HS-5 (cell line): ENCODE measurements around the gene MYO9B.
"Not testable (repeated sequence)": the region's sequence is repeated elsewhere in the genome, so short reads cannot be mapped to it uniquely, and the experiment has no call there.

Experiments
- DNase-seq: peaks from one replicate; pipeline ENCODE4 v3.0.0-alpha.2; 2012; ENCODE audit warnings: low read depth

The MYO9B gene

DNA sequence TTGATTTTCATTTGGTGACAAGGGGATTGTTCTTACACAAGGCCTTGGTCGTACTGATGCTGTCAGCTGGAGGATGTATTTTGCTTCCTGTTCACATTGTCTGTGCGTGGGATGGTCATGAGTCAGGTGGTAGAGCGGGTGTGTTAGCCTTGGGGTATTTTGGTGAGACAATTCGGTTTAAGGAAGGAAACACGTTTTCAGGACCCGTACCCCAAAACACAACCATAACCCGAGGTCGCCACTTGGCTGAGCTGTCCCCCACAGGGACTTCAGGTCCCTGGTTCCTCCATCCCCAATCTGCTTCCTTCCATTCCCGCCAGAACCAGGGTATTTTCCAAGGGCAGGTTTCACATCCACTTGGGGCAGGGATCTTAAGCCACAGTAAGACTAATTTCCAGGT is 15.0 kb downstream of the MYO9B start:
- no peak for DNase-seq

DNA sequence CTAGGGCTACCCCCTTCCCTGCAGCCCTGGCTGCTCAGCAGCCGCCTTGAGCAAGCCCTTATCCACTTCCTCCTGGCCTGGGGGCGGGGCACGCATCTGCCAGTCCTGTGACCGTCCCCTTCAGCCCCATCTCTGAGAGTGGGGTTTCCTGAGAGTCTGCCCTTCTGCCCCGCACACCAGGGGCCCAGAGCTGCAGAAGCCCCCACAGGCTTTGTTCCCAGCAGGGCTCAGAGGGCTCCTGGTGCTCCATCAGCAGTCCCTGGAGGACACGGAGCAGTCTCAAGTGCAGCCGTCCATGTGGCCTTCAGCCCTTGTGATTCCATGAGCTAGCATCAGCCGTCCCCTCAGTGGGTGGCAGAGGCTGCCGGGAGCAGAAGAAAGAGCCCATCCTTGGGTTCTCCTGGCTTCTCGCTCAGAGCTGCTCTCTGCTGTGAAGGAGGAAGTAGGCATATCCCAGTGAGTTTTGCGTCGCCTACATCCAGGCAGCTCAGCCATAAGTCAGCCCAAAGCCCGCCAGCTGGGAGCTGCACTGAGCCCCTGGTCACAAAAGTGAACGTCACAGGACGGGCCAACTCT is 16.3 kb downstream of the MYO9B start:
- DNase-seq: no peak

DNA sequence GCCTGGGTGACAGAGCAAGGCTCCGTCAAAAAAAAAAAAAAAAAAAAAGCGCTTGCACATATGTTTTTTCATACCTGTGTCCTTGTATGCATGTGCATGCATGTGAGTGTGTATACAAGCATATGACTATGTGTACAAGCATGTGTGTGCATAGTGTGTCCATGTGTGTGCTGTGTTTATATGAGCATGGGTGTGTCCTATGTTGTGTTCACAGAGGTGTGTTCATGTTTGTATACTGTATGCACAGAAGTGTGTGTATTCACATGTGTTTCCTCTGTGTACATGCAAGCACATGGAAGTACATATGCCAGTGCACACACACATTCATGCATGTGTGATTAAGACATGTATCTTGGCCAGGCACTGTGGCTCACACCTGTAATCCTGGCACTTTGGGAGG is 17.1 kb downstream of the MYO9B start:
- DNase-seq: no peak

DNA sequence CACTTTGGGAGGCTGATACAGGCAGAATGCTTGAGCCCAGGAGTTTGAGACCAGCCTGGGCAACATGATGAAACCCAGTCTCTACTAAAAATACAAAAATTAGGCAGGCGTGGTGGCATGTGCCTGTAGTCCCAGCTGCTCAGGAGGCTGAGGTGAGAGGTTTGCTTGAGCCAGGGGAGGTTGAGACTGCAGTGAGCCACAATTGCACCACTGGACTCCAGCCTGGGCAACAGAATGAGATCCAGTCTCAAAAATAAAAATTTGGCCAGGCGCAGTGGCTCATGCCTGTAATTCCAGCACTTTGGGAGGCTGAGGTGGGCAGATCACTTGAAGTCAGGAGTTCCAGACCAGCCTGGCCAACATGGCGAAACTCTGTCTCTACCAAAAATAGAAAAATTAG is 19.1 kb downstream of the MYO9B start:
- not testable (repeated sequence) for DNase-seq

DNA sequence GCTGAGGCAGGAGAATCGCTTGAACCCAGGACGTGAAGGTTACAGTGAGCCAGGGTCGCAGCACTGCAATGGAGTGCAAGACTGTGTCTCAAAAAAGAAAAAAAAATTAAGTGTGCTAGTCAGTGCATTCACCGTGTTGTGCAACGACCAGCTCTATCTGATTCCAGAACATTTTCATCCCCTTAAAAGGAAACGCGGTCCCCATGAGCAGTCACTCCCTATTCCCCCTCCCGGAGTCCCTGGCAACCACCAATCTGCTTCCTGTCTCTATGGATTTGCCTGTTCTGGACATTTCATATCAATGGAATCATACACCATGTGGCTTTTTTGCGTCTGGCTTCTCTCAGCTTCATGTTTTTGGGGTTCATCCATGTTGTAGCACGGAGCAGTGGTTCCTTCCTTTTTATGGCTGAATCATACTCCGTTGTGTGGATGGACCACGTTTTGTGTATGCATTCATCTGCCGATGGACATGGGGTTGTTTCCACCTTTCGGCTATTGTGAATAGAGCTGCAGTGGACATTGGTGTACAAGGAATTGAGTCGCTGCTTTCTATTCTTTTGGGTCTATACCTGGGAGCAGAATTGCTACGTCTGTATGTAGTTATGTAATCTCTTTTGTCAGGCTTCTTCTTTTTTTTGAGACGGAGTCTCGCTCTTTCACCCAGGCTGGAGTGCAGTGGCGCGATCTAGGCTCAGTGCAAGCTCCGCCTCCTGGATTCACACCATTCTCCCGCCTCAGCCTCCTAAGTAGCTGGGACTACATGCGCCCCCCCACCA is 19.8 kb downstream of the MYO9B start:
- DNase-seq: no peak

DNA sequence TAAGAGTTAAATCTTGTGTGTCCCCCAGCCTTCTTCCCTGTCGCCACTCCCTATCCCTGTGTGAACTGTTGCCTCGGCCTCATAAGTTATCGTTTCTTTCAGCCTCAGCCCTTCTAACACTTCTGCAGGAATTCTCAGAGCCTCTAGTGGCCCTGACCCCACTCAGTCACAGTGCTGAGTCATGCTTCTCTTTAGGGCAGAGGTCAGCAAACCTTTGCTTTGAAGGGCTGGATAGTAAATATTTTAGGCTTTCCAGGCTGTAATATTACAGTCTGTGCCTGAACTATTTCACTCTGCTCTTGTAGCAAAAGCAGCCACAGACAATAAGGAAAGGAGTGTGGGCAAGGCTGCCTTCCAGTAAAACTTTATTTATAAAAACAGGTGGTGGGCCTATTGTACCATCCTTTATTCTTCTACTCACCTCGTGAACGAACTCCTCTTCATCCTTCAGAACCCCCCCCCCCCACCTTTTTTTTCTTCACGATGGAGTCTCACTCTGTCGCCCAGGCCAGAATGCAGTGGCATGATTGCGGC is 22.1 kb downstream of the MYO9B start:
- no peak for DNase-seq

DNA sequence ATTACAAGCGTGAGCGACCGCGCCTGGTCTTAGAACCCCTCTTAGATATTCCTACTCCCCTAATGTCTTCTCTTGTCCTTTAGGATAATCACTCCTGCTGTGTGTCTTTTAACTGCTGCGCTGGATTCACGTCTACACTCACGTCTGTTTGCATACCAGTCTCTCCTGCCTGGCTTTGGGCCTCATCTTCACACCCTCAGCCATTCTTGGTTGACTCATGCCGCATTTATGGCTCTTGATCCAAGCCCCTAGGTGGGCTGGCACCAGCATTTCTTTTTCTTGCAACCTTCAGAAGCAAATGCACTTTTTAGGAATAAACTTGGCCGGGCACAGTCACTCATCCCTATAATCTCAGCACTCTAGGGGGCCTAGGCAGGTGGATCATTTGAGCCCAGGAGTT is 22.7 kb downstream of the MYO9B start:
- DNase-seq: no peak

DNA sequence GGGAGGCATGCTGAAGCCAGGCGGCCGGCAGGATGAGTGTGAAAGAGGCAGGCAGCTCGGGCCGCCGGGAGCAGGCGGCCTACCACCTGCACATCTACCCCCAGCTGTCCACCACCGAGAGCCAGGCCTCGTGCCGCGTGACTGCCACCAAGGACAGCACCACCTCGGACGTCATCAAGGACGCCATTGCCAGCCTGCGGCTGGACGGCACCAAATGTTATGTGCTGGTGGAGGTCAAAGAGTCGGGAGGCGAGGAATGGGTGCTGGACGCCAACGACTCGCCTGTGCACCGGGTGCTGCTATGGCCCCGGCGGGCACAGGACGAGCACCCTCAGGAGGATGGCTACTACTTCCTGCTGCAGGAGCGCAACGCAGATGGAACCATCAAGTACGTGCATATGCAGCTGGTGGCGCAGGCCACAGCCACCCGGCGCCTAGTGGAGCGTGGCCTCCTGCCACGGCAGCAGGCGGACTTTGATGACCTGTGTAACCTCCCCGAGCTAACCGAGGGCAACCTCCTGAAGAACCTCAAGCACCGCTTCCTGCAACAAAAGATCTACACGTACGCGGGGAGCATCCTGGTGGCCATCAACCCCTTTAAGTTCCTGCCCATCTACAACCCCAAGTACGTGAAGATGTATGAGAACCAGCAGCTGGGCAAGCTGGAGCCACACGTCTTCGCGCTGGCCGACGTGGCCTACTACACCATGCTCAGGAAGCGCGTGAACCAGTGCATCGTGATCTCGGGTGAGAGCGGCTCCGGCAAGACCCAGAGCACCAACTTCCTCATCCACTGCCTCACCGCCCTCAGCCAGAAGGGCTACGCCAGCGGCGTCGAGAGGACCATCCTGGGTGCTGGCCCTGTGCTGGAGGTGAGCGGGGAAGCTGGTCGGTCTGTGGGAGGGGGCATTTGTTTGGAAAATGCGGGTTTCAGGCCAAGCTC is 26.4 kb downstream of the MYO9B start:
- no peak for DNase-seq

DNA sequence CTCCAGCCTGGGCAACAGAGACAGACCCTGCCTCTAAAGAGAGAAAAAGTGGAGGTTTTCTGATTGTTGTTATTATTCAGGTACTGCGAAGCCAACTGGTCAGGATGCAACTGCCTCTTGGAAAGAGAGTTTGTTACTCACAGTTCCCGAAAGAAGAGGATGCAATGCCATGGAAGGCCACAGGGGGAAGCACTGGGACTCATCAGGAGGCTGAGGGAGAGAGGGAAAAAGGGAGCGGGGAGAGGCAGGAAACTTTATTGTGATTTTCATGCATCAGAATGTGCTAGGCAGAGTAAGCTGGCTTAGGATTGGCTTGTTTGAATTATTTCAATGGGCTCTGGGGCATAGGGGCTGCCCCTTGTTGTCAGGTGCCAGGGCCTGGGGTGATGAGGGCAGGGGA is 27.6 kb downstream of the MYO9B start:
- DNase-seq: no peak

DNA sequence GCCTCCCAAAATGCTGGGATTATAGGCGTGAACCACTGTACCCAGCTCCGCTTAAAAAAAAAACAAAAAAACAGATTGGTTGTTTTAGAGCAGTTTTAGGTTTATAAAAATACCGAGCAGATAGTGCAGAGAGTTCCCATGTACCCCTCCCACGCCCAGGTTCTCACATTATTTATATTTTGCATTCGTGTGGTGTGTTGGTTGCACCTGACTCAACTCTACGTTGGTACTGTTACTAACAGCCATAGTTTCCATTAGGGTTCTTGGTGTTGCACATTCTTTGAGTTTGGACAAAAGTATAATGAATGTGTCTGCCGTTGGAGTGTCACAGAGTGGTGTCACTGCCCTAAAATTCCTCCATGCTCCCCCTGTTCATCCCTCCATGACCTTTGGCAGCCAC is 29.1 kb downstream of the MYO9B start:
- no peak for DNase-seq

DNA sequence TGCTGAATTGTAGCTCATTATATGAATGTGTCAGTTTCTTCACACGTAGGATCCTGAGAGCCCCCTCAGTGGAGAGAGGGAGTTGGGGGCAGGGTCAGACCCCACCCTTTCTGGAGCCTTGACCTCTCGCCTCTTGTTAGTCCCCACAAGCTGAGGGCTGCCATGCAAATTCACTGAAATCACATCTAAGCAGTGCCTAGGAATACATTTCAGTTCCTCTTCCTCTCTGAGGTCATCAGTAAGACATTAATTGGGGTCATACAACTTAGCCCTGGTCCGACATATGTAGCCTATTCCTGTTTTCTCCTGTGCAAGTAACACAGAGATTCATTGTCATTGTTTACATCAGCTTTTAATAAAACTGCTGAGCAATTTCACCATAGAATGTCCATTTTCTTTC is 30.0 kb downstream of the MYO9B start:
- no peak for DNase-seq

DNA sequence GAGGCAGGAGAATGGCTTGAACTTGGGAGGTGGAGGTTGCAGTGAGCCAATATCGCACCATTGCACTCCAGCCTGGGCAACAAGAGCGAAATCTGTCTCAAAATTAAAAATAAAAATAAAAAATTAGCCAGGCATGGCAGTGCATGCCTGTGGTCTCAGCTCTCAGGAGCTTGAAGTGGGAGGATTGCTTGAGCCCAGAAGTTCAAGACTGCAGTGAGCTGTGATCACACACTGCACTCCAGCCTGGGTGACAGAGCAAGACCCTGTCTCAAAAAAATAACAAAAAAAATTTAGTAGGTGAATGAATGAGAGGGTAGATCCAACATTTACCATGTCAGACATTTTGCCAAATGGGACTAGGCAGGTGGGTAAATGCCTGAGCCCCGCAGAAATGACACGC is 31.4 kb downstream of the MYO9B start:
- not testable (repeated sequence) for DNase-seq

DNA sequence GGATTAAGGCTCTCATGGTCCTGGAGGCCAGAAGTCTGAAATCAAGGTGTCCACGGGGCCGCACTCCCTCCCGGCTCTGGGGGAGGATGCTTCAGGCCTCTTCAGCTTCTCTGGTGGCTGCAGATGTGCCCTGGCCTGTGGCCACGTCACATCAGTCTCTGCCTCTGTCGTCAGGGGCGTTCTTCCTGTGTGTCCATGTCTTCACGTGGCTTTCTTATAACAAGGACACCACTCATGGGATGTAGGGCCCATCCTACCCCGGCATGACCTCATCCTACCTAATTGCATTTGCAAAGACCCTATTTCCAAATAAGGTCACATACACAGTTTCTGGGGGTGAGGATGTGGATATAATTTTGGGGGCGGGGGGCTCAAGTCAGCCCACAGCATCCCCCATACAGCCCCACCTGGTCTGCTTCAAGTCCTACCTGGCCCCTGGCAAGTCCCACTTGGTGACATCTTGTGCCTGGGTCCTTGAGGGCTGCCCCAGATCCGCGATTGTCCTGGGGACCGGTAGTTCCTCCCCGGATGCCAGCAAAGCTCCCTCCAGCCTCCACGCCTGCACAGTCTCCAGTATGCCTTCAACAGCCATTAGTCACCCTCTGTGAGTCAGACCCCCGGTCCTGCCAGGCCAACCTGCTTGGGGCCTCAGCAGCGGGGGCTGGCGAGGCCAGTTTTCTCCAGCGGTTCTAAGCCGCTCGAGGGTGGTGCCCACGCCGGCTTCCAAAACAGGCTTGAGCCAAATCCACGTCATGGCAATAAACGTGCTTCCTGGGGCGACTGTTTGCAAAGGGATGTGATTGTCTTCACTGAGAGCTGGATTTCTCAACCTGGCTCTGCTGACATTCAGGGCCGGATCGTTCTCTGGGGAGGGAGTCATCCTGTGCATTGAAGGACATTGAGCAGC is 32.2 kb downstream of the MYO9B start:
- peak; percentile 84 for DNase-seq

DNA sequence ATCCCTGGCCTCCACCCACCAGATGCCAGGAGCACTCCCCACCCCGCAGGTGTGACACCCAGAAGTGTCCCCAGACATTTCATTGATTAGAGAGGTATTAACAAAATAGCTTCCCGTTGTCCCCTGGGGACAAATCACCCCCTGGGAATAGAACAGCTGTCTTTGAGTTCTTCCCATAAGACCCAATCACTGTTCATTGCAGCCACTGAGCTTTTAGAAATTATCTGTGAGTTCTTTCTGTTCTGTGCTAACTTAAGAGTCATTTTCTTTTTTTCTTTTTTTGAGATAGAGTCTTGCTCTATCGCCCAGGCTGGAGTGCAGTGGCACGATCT is 32.8 kb downstream of the MYO9B start:
- no peak for DNase-seq

DNA sequence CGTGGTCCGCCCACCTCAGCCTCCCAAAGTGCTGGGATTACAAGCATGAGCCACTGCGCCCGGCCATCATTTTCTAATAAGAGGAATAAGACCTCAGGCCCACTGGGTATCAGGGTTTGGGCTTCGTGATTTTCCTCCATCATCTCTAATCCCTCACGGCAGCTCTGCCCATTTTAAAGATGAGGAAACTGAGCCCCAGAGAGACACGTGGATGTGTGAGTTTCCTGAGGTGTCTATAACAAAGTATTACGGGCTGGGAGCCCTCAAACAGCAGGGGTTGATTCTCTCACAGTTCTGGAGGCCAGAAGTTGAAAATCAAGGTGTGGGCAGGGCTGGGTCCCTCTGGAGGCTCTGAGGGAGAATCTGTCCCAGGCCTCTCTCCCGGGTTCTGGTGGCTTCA is 33.7 kb downstream of the MYO9B start:
- DNase-seq: no peak

DNA sequence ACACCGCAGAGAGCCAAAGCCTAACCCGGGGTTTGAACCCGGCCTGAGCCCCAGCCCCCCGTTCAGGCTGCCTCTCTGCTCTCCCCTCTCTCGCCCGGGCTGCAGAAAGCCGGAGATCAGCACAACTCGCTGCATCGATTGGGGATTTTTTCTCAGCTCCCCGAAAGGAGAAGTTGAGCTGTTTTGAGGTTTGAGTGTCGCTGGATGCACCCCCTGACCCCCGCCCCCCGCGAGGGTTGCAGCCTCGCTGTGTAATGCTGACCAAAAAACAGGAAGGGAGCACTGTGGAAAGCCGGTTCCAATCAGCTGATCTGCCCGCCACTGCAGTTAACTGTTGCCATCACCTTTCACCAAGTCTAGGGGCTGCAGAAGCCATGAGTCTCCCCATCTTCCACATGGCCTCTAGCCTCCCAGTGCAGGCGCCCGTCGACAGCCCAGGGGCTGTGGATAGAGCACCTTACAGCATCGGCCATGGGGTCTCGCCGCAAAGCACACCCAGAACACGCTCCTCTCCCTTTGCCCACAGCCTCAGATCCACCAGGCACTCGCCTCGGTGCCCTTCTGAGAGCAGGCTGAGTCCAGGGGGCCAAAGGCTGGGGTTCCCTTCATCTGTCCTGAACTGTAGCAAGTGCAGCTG is 34.5 kb downstream of the MYO9B start:
- DNase-seq: no peak

DNA sequence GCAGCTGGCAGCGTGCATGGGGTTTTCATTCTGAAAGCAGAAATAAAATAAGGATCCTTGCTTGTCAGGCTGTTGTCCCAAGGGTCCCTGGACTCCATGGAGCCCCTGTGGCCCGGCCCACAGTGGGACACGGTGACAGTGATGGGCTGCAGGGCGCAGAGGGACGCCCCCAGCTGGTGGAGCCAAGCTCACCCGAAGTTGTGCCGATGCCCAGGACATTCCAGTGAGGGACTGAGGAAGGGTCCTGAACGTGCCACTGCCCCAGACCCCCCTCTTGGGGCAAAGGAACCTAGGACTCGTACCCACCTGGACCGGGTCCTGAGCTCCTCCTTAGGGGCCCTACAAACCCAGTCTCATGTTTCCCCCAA is 35.0 kb downstream of the MYO9B start:
- no peak for DNase-seq

DNA sequence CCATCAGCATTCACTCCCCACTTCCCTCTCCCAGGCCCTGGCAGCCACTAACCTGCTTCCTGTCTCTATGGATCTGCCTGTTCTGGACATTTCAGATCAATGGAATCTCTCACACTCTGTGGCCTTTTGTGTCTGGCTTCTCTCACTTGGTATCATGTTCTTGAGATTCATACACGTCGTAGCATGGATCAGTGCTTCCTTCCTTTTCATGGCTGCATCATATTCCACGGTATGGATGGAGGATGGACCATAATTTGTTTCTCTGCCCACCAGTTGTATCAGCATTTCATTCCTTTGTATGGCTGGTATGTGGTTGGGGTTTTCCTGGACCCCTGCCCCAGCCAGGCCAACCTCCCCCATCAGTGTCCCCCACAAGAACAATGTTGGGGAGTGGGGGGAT is 36.2 kb downstream of the MYO9B start:
- DNase-seq: no peak

DNA sequence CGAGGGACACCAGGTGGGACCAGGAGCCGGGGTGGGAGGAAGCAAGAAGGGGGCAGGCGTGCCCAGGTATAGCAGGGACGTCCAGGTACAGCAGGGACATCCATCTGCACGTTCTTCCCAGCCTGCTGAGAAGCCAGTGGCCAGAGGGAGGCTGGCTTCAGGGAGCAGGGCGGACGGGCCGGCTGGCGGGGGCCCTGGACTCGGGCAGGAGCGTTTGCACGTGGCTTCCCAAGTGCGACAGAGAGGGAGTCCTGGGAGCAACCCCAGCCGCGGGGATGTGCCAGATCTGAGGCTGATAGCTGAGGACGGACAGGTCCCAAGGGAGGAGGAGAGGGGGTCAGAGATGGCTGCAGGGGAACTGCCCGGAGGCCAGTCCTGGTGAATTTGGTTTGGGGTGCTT is 36.7 kb downstream of the MYO9B start:
- no peak for DNase-seq

DNA sequence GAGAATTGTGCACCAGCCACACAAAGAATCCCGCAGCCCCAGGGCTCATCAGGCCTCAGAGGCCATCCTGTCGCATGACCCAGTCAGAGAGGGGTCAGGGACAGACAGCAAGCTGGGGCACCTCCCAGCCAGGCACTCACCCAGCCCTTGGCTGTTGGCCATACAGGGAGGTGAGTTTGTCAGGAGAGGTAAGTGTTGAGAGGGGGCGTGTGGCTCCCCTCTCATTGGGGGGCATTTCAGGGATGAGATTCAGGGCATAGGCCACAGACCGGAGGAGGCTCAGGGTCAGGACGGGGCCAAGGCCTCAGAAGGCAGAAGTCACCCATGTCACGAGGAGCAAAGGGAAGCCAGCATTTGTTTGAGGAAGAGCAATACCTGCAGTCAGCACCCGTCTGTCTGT is 37.1 kb downstream of the MYO9B start:
- DNase-seq: no peak

DNA sequence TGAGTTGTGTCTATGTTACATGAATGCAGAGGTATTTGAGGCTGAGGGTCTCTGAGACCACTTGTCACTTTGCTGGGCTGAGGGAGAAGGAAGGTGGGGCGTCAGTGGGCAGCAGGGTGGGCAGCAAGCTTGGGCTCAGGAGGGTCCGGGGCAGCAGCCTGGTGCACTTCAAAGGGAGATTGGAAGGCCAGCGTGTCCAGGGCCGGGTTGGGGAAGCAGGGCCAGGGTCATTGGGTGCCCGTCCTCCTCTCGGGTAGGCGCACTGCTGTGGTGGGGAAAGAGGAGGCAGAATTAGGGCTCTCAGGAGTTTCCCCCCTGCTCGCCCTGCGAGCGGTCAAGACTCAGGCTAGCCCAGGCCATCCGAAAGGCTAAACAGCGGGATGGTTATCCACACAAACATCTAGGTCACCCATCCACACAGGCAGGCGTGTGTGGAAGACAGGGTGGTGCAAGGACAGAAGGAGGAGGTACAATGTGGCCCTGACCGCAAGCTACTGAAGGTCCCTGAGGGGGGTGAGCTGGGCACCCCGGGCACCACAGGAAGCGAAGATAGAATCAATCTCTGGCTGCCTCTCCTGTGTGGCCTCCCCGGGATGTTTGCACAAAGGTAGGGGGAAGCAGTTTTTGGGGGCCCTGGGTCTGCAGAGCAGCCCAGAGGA is 37.7 kb downstream of the MYO9B start:
- DNase-seq: no peak
